Ishikawa (cell line): Measurements from ENCODE around the gene SBF1.
A peak's percentile ranks its signal among the peaks of the same experiment; 100 is the strongest.

Experiments
- CEBPB ChIP-seq: IDR thresholded peaks from 2 replicates; pipeline ENCODE4 v1.6.1; 2012
- CREB1 ChIP-seq: IDR thresholded peaks from 2 replicates; pipeline ENCODE4 v1.6.1; 2012; ENCODE audit warnings: low read depth
- EGR1 ChIP-seq: IDR thresholded peaks from 2 replicates; pipeline ENCODE4 v1.6.1; 2012
- EP300 ChIP-seq: IDR thresholded peaks from 2 replicates; pipeline ENCODE4 v1.6.1; 2012; ENCODE audit warnings: borderline replicate concordance
- FOXM1 ChIP-seq: IDR thresholded peaks from 2 replicates; pipeline ENCODE4 v1.6.1; 2012; ENCODE audit warnings: low read depth, borderline replicate concordance
- MAX ChIP-seq: IDR thresholded peaks from 2 replicates; pipeline ENCODE4 v1.6.1; 2012
- NFIC ChIP-seq: IDR thresholded peaks from 2 replicates; pipeline ENCODE4 v1.6.1; 2012
- RAD21 ChIP-seq: IDR thresholded peaks from 2 replicates; pipeline ENCODE4 v1.6.1; 2012; ENCODE audit warnings: low read depth
- REST ChIP-seq: IDR thresholded peaks from 2 replicates; pipeline ENCODE4 v1.6.1; 2012; ENCODE audit warnings: low read depth, mild to moderate bottlenecking
- TAF1 ChIP-seq: IDR thresholded peaks from 2 replicates; pipeline ENCODE4 v1.6.1; 2012; ENCODE audit warnings: low read depth, mild to moderate bottlenecking
- TCF12 ChIP-seq: IDR thresholded peaks from 2 replicates; pipeline ENCODE4 v1.6.1; 2012; ENCODE audit warnings: low read depth
- TEAD4 ChIP-seq: IDR thresholded peaks from 2 replicates; pipeline ENCODE4 v1.6.1; 2012
- USF1 ChIP-seq: IDR thresholded peaks from 2 replicates; pipeline ENCODE4 v1.6.1; 2012
- YY1 ChIP-seq: IDR thresholded peaks from 2 replicates; pipeline ENCODE4 v1.6.1; 2012; ENCODE audit warnings: low read depth
- ZBTB7A ChIP-seq: IDR thresholded peaks from 2 replicates; pipeline ENCODE4 v1.6.1; 2012; ENCODE audit warnings: low read depth

Gene SBF1

GRCh38 chr22:50498322-50498890 is 23.6 kb upstream of the SBF1 start:
- TF ChIP-seq CREB1 (no peak), EP300 (0 out of 2 replicates have a peak, but pooled peaks have one; percentile 39), YY1 (no peak), TAF1 (no peak), RAD21 (peak; percentile 89), ZBTB7A (no peak), TCF12 (peak; percentile 41), MAX (peak; percentile 64), EGR1 (no peak), FOXM1 (no peak), NFIC (peak; percentile 27; the same call in 1 of the 2 replicates), USF1 (no peak), CEBPB (no peak), TEAD4 (peak; percentile 71), REST (peak; percentile 75)

- TF ChIP-seq FOXM1, result no peak
- TF ChIP-seq REST, result no peak
- no peak for TF ChIP-seq RAD21
- no peak for TF ChIP-seq EP300
- TF ChIP-seq MAX, result no peak
- TF ChIP-seq EGR1, result no peak
- TF ChIP-seq USF1, result no peak
- no peak for TF ChIP-seq NFIC
- no peak for TF ChIP-seq ZBTB7A
- no peak for TF ChIP-seq TCF12
- TF ChIP-seq TEAD4, result no peak
- TF ChIP-seq CREB1, result no peak
- no peak for TF ChIP-seq YY1
- no peak for TF ChIP-seq TAF1
- TF ChIP-seq CEBPB, result no peak
Measured at GRCh38 chr22:50497093-50497492, 22.3 kb upstream of the SBF1 start.

- no peak for TF ChIP-seq TEAD4
- no peak for TF ChIP-seq REST
- TF ChIP-seq ZBTB7A, result no peak
- no peak for TF ChIP-seq TCF12
- no peak for TF ChIP-seq NFIC
- no peak for TF ChIP-seq TAF1
- no peak for TF ChIP-seq EGR1
- TF ChIP-seq MAX, result no peak
- TF ChIP-seq RAD21, result no peak
- no peak for TF ChIP-seq EP300
- TF ChIP-seq CREB1, result no peak
- TF ChIP-seq USF1, result no peak
- TF ChIP-seq FOXM1, result no peak
- no peak for TF ChIP-seq YY1
- TF ChIP-seq CEBPB, result no peak
Measured at GRCh38 chr22:50490531-50491308, 15.9 kb upstream of the SBF1 start.
